ENCODE results near the gene CEACAM6.
A peak's percentile ranks its signal among the peaks of the same experiment; 100 is the strongest.

Gene CEACAM6

GRCh38 chr19:41796901-41797300 is 41.6 kb downstream of the CEACAM6 start:
- DNase-seq (ENCODE audit: low spot score), result no peak

- DNase-seq (ENCODE audit: low spot score), result no peak
Measured at GRCh38 chr19:41799444-41800000, 44.2 kb downstream of the CEACAM6 start.

- no peak for DNase-seq (ENCODE audit: low spot score)
Measured at GRCh38 chr19:41801031-41801430, 45.7 kb downstream of the CEACAM6 start.

- DNase-seq (ENCODE audit: low spot score), result no peak
Measured at GRCh38 chr19:41801792-41802211, 46.5 kb downstream of the CEACAM6 start.

- DNase-seq (ENCODE audit: low spot score), result no peak
Measured at GRCh38 chr19:41802770-41803169, 47.4 kb downstream of the CEACAM6 start.

- DNase-seq (ENCODE audit: low spot score), result no peak
Measured at GRCh38 chr19:41804336-41804735, 49.0 kb downstream of the CEACAM6 start.

- DNase-seq (ENCODE audit: low spot score), result no peak
Measured at GRCh38 chr19:41807176-41807575, 51.8 kb downstream of the CEACAM6 start.

GRCh38 chr19:41808663-41809566 is 53.6 kb downstream of the CEACAM6 start:
- DNase-seq (ENCODE audit: low spot score), result no peak

- no peak for DNase-seq (ENCODE audit: low spot score)
Measured at GRCh38 chr19:41810301-41810700, 55.0 kb downstream of the CEACAM6 start.

- DNase-seq (ENCODE audit: low spot score), result no peak
Measured at GRCh38 chr19:41811036-41811435, 55.7 kb downstream of the CEACAM6 start.

- no peak for DNase-seq (ENCODE audit: low spot score)
Measured at GRCh38 chr19:41811981-41812380, 56.7 kb downstream of the CEACAM6 start.

- DNase-seq (ENCODE audit: low spot score), result no peak
Measured at GRCh38 chr19:41813911-41814310, 58.6 kb downstream of the CEACAM6 start.

GRCh38 chr19:41815301-41815700 is 60.0 kb downstream of the CEACAM6 start:
- no peak for DNase-seq (ENCODE audit: low spot score)

GRCh38 chr19:41816761-41817160 is 61.4 kb downstream of the CEACAM6 start:
- no peak for DNase-seq (ENCODE audit: low spot score)

- DNase-seq (ENCODE audit: low spot score), result peak; percentile 13
Measured at GRCh38 chr19:41821003-41821735, 65.8 kb downstream of the CEACAM6 start.

All from hematopoietic multipotent progenitor cell treated with erythropoietin and hydrocortisone succinate and interleukin-3 and kit ligand, for 17 days (in vitro differentiated cells).